Measurements from ENCODE around the gene CTNND2. TPM values are rescaled to one million over a fixed set of nuclear protein-coding genes. Genes with fewer than 3 reads are reported as not detected.
A peak's percentile ranks its signal among the peaks of the same experiment; 100 is the strongest.

CTNND2 gene
- total and polyA plus RNA-seq, 8 donors, result 9.2 to 62.8 (median 43.7) TPM

DNA sequence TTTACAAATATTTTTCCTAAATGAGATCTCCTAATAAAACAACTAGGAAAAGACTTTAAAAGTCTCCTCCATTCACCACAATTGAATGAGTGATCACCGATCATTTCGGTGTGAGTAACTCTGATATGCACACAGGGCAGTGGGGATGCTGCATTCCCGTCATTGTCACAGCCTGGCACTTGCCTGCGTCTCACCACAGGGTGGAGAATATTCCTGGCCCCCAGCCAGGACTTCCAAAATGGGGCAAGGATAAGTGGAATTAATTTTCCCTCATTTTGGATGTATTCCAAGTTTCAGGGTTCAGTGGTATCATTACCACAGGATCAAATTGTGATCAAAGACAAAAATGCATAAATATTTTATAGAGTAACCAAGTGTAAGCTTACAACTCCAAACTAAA, 107.1 kb downstream of the CTNND2 start:
- peaks cover 8 to 12% (median 10%) of the 10 kb centered on the region in 3 donors for H3K4me1 ChIP-seq
- ATAC-seq (no peak), FAIRE-seq (no peak), DNase-seq (peak in 1 of 6 donors; percentile 38)
- no peaks in the 10 kb centered on the region for H3K36me3 ChIP-seq
- no peaks in the 10 kb centered on the region for H3K9me3 ChIP-seq
- H3K27ac ChIP-seq, result no peak overlapping the region
- TF ChIP-seq, protein P1, sequence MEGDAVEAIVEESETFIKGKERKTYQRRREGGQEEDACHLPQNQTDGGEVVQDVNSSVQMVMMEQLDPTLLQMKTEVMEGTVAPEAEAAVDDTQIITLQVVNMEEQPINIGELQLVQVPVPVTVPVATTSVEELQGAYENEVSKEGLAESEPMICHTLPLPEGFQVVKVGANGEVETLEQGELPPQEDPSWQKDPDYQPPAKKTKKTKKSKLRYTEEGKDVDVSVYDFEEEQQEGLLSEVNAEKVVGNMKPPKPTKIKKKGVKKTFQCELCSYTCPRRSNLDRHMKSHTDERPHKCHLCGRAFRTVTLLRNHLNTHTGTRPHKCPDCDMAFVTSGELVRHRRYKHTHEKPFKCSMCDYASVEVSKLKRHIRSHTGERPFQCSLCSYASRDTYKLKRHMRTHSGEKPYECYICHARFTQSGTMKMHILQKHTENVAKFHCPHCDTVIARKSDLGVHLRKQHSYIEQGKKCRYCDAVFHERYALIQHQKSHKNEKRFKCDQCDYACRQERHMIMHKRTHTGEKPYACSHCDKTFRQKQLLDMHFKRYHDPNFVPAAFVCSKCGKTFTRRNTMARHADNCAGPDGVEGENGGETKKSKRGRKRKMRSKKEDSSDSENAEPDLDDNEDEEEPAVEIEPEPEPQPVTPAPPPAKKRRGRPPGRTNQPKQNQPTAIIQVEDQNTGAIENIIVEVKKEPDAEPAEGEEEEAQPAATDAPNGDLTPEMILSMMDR (IDR thresholded peaks at IDR 0.05), result no peak
- no peaks in the 10 kb centered on the region for H3K27me3 ChIP-seq
- no peak overlapping the region for H3K4me3 ChIP-seq
- 62 to 65% methylated on average over 4 of the region's 4 CpGs for WGBS, 2 donors
- intact Hi-C loops (cut with DNase I), result no loop called here

DNA sequence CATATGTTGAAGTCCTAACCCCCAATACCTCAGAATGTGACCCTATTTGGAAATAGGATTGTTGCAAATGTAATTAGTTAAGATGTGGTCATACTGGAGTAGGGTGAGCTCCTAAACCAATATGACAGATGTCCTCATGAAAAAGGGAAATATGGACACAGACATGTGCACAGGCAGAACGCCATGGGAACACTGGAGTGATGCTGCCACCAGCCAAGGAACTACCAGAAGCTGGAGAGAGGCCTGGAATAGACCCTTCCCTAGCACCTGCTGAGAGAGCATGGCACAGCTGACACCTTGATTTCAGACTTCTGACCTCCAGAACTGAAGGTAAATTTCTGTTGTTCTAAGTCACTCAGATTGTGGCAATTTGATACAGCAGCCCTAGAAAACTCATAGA, 110.8 kb downstream of the CTNND2 start:
- DNase-seq (no peak), FAIRE-seq (no peak), ATAC-seq (no peak)
- no peaks in the 10 kb centered on the region for H3K9me3 ChIP-seq
- H3K27ac ChIP-seq, result peak overlapping the region in 1 of 4 donors; percentile 26
- no peaks in the 10 kb centered on the region for H3K36me3 ChIP-seq
- TF ChIP-seq, protein P1 (IDR thresholded peaks at IDR 0.05), result no peak
- no peaks in the 10 kb centered on the region for H3K27me3 ChIP-seq
- 90 to 97% methylated on average over 1 of the region's 1 CpG for WGBS, 2 donors
- peaks cover 19 to 24% (median 21%) of the 10 kb centered on the region in 3 donors for H3K4me1 ChIP-seq
- intact Hi-C loops (cut with DNase I), result no loop called here
- H3K4me3 ChIP-seq, result no peak overlapping the region

DNA sequence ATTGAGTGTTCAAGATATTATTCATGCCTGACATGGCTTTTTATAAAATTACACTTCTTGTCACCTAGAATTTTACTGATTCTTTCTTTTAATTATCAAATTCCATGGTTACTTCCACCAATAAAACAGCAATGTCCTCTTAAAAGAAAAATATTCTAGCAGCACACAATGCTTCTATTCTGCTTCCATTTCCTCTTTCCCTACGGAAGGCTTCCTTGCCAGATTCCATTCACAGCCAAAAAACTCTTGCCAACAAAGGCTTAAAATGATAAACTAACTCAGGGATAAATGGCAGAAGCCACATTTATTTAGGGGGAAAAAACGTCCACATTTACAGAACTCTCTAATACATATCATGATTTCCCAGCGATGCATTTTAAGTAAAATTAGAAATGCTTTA, 111.6 kb downstream of the CTNND2 start:
- no peak overlapping the region for H3K4me3 ChIP-seq
- H3K9me3 ChIP-seq, result no peaks in the 10 kb centered on the region
- 30 to 37% methylated on average over 3 of the region's 3 CpGs for WGBS, 2 donors
- FAIRE-seq (no peak), ATAC-seq (peak; percentile 36 to 51 (median 42)), DNase-seq (no peak)
- no peaks in the 10 kb centered on the region for H3K36me3 ChIP-seq
- H3K27me3 ChIP-seq, result no peaks in the 10 kb centered on the region
- H3K27ac ChIP-seq, result peak overlapping the region in 3 of 4 donors; percentile 4 to 27 (median 26)
- intact Hi-C loops (cut with DNase I), result no loop called here
- peaks cover 19 to 24% (median 21%) of the 10 kb centered on the region in 3 donors for H3K4me1 ChIP-seq
- TF ChIP-seq, protein P1 (IDR thresholded peaks at IDR 0.05), result no peak

DNA sequence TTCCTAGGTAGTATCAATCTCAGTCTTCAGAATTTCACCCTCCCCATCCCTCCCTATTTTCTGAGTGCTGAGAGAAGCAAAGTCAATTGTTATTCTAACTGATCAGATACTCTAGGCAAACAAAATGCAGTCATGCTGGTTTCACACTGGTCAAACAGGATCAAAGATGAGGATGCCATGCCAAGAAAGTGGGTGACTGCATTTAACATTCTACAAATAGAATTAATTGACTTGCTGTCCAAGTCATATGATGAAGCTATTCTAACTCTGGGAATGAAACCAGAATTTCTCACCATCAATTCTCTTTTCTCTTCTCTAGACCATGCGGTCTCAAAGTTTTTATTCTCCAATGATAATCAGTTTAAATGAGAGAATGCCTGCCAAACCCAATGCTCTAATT, 112.5 kb downstream of the CTNND2 start:
- 14 to 15% methylated on average over 1 of the region's 1 CpG for WGBS, 2 donors
- no peak for FAIRE-seq
- peaks cover 19 to 24% (median 21%) of the 10 kb centered on the region in 3 donors for H3K4me1 ChIP-seq
- H3K9me3 ChIP-seq, result no peaks in the 10 kb centered on the region
- ATAC-seq, result peak; percentile 93 to 96 (median 94)
- H3K4me3 ChIP-seq, result no peak overlapping the region
- peak in 3 of 6 donors; percentile 67 to 75 (median 68) for DNase-seq
- no peaks in the 10 kb centered on the region for H3K36me3 ChIP-seq
- TF ChIP-seq, protein P1 (IDR thresholded peaks at IDR 0.05), result no peak
- H3K27ac ChIP-seq, result peak overlapping the region in 3 of 4 donors; percentile 19 to 46 (median 26)
- H3K27me3 ChIP-seq, result no peaks in the 10 kb centered on the region
- intact Hi-C loops (cut with DNase I), result no loop called here

DNA sequence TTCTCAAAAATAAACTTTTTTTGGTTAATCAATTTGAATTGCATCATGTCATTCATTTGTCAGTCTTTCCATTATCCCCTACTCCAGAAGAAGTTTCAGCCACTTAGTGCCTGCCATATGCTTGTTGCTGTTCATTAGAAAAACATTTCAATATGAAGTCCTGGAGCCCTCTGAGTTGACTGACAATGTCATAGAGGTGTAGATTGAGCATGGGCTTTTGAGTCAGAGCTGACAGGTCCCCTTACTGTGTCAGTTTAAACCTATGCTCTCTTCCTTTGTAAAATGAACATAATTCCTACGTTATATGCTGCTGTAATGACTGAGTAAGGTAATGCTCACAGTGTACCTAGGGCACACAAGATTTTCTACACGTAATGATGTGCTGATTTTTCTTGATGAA, 114.0 kb downstream of the CTNND2 start:
- WGBS, 2 donors, result 44 to 53% methylated on average over 2 of the region's 2 CpGs
- TF ChIP-seq, protein P1 (IDR thresholded peaks at IDR 0.05), result no peak

More for the DNA sequence above, 114.0 kb downstream of the CTNND2 start:
- ATAC-seq (no peak), DNase-seq (no peak), FAIRE-seq (no peak)
- intact Hi-C loops (cut with DNase I), result no loop called here
- H3K9me3 ChIP-seq, result no peaks in the 10 kb centered on the region
- H3K27me3 ChIP-seq, result no peaks in the 10 kb centered on the region
- no peak overlapping the region for H3K27ac ChIP-seq
- H3K4me3 ChIP-seq, result no peak overlapping the region
- H3K4me1 ChIP-seq, result peaks cover 19 to 24% (median 21%) of the 10 kb centered on the region in 3 donors
- no peaks in the 10 kb centered on the region for H3K36me3 ChIP-seq
